GM23338 (cell line): Measurements from ENCODE around the gene TSC2. TPM values are rescaled to one million over a fixed set of nuclear protein-coding genes. Genes with fewer than 3 reads are reported as not detected.
A peak's percentile ranks its signal among the peaks of the same experiment; 100 is the strongest.
"Not testable (repeated sequence)": the region's sequence is repeated elsewhere in the genome, so short reads cannot be mapped to it uniquely, and the experiment has no call there.

Experiments used
- ATAC-seq: fragments of 200-7000 bp; cut with Tn5 transposase; 3 replicates; pipeline ENCODE4 v1.9.1; 2020
- DNase-seq: peaks from one replicate; pipeline ENCODE4 v3.0.0-alpha.2; 2015; ENCODE audit warnings: low spot score
- H2AFZ ChIP-seq: fragments of 200-600 bp; sonication (generic); 2 replicates; pipeline ENCODE4 v1.8.0; 2016; ENCODE audit warnings: antibody characterized with exemption, mild to moderate bottlenecking, moderate library complexity
- H3F3A ChIP-seq: fragments of 200-600 bp; sonication (generic); replicated peaks from 2 replicates; pipeline ENCODE4 v1.8.0; 2017; ENCODE audit warnings: antibody characterized with exemption, mixed run types, low read depth
- H3K27ac ChIP-seq: fragments of 200-600 bp; sonication (generic); 2 replicates; pipeline ENCODE4 v1.6.1; 2016; ENCODE audit warnings: low read depth
- H3K27me3 ChIP-seq: fragments of 200-600 bp; sonication (generic); 2 replicates; pipeline ENCODE4 v1.8.0; 2016; ENCODE audit warnings: mild to moderate bottlenecking, mixed run types, moderate library complexity; ENCODE audit not compliant: insufficient read depth
- H3K36me3 ChIP-seq: fragments of 200-600 bp; sonication (generic); 2 replicates; pipeline ENCODE4 v1.8.0; 2016; ENCODE audit warnings: mild to moderate bottlenecking; ENCODE audit not compliant: insufficient read depth
- H3K4me1 ChIP-seq: fragments of 200-600 bp; sonication (generic); 2 replicates; pipeline ENCODE4 v1.8.0; 2016; ENCODE audit warnings: mild to moderate bottlenecking, moderate library complexity; ENCODE audit not compliant: insufficient read depth
- H3K4me2 ChIP-seq: fragments of 200-600 bp; sonication (generic); 2 replicates; pipeline ENCODE4 v1.7.1; 2017; ENCODE audit warnings: mixed run types
- H3K4me3 ChIP-seq: fragments of 200-600 bp; sonication (generic); 2 replicates; pipeline ENCODE4 v1.6.1; 2016; ENCODE audit warnings: mixed run types
- H3K79me2 ChIP-seq: fragments of 200-600 bp; sonication (generic); replicated peaks from 2 replicates; pipeline ENCODE4 v1.8.0; 2017; ENCODE audit warnings: mild to moderate bottlenecking; ENCODE audit not compliant: insufficient read depth
- H3K9me2 ChIP-seq: fragments of 200-600 bp; sonication (generic); 2 replicates; pipeline ENCODE4 v1.8.0; 2017; ENCODE audit not compliant: insufficient read depth
- H4K20me1 ChIP-seq: fragments of 200-600 bp; sonication (generic); replicated peaks from 2 replicates; pipeline ENCODE4 v1.8.0; 2017; ENCODE audit warnings: mild to moderate bottlenecking; ENCODE audit not compliant: insufficient read depth
- H3K27ac Mint-ChIP-seq: 2 replicates; pipeline ENCODE4 v1.8.0; 2020; ENCODE audit warnings: inconsistent platforms, mild to moderate bottlenecking, moderate library complexity, mixed read lengths
- H3K27me3 Mint-ChIP-seq: 3 replicates; pipeline ENCODE4 v1.8.0; 2022; ENCODE audit warnings: low read depth, mild to moderate bottlenecking, moderate library complexity, mixed read lengths, inconsistent platforms; ENCODE audit not compliant: insufficient read depth, poor library complexity
- H3K36me3 Mint-ChIP-seq: 3 replicates; pipeline ENCODE4 v1.8.0; 2021; ENCODE audit warnings: low read depth, mild to moderate bottlenecking, inconsistent platforms, moderate library complexity, mixed read lengths
- H3K4me1 Mint-ChIP-seq: 3 replicates; pipeline ENCODE4 v1.8.0; 2020; ENCODE audit warnings: mild to moderate bottlenecking, inconsistent platforms, mixed read lengths
- H3K4me3 Mint-ChIP-seq: 3 replicates; pipeline ENCODE4 v1.8.0; 2021; ENCODE audit warnings: moderate library complexity, mild to moderate bottlenecking, inconsistent platforms, mixed read lengths
- H3K9me3 Mint-ChIP-seq: 3 replicates; pipeline ENCODE4 v1.8.0; 2020; ENCODE audit warnings: moderate library complexity, mild to moderate bottlenecking, inconsistent platforms, mixed read lengths
- POLR2AphosphoS5 ChIP-seq: IDR thresholded peaks from 2 replicates; pipeline ENCODE4 v1.6.1; 2016; ENCODE audit warnings: antibody characterized with exemption, low read depth
- microRNA counts: library from miRNA; unstranded; fragments of <30 nt; microRNA quantifications from one replicate; lab custom pipeline; 2017
- microRNA-seq: library from miRNA; unstranded; fragments of <30 nt; microRNA quantifications from one replicate; pipeline ENCODE4, GENCODE V29; 2017
- polyA plus RNA-seq: library from polyadenylated mRNA; unstranded; fragments of >200 nt; fragmentation: Nextera tagmentation; extraction: Ambion mirVana; gene quantifications from 2 replicates; pipeline ENCODE4 v1.2.1, GENCODE V29; 2016
- small RNA-seq: library from RNA; depleted of rRNA; stranded (forward); fragments of <200 nt; gene quantifications from one replicate; pipeline ENCODE3, GENCODE V24; 2014; ENCODE audit warnings: low replicate concordance
- total RNA-seq: library from RNA; depleted of rRNA; stranded (reverse); fragments of >200 nt; shearing (Covaris generic); gene quantifications from 2 replicates; pipeline ENCODE4 v1.2.3, GENCODE V29; 2014; rRNA removed

The TSC2 gene
- total and polyA plus RNA-seq, 2 experiments from 2014 or later = 40.5 to 93.0 TPM

- Mint-ChIP-seq H3K27ac (peak within 1 kb of the TSS; percentile 93), H3K4me3 (peak within 1 kb of the TSS; percentile 93)
- Histone ChIP-seq H3K4me2 (peak within 1 kb of the TSS; percentile 70), H2AFZ (peak within 1 kb of the TSS; percentile 32; the same call in 1 of the 2 replicates), H3K4me3 (peak within 1 kb of the TSS; percentile 58)
- not testable (repeated sequence) for H4K20me1 ChIP-seq, H3F3A ChIP-seq, H3K36me3 Mint-ChIP-seq, H3K9me2 ChIP-seq, H3K4me1 ChIP-seq, H3K27me3 Mint-ChIP-seq, H3K4me1 Mint-ChIP-seq, H3K27me3 ChIP-seq, H3K27ac ChIP-seq, H3K36me3 ChIP-seq, H3K9me3 Mint-ChIP-seq, H3K79me2 ChIP-seq
- TF ChIP-seq POLR2AphosphoS5 = peak; percentile 51; the same call in 1 of the 2 replicates
- DNase-seq (peak; percentile 81), ATAC-seq (peak; percentile 84)
Observed at GRCh38 chr16:2135770-2136490, 88.1 kb downstream of the TSC2 start, which contains the start of gene PKD1. Gene PKD1 (minus strand): TSS chr16:2135898. CDS start chr16:2135689, 209 bp downstream.

MicroRNA genes within 50 kb of the gene (microRNA counts, 767-probe panel; counts per million panel counts)
- not detected for microRNA hsa-miR-1225-3p (lab: Ali Mortazavi, UCI)
- microRNA hsa-miR-1225-5p (lab: Ali Mortazavi, UCI) = not detected
- not detected for microRNA hsa-miR-3180 (lab: Ali Mortazavi, UCI)
- microRNA hsa-miR-4516 (lab: Ali Mortazavi, UCI) = 4,391 counts per million, percentile 13 among the panel's probes with 10 or more counts

Small RNAs within 50 kb of the gene (microRNA-seq; reads per million reads assigned to microRNA genes)
- gene MIR1225 (not detected), gene MIR3180-5 (not detected), gene MIR4516 (not detected), gene MIR6511B1 (not detected)

Small RNAs within 50 kb of the gene (small RNA-seq; reads per million reads assigned to genes)
- not detected for gene MIR1225
- gene MIR3180-5 = not detected
- gene MIR4516 = not detected
- gene RF00019 = not detected
- gene RN7SL219P = not detected

Other genes with a start within 250 kb of the TSC2 start
- gene HAGH, start 221.2 kb upstream of the TSC2 start, total RNA-seq = 24.7 and 30.6 TPM in 2 replicates
- gene HAGH, start 221.2 kb upstream of the TSC2 start, polyA plus RNA-seq = 28.5 and 28.9 TPM in 2 replicates
- gene FAHD1, start 220.8 kb upstream of the TSC2 start, total RNA-seq = 17.3 and 21.0 TPM in 2 replicates
- 23.9 and 24.2 TPM in 2 replicates for gene FAHD1, start 220.8 kb upstream of the TSC2 start, polyA plus RNA-seq
- 6.3 and 7.3 TPM in 2 replicates for gene MEIOB, start 175.8 kb upstream of the TSC2 start, total RNA-seq
- gene MEIOB, start 175.8 kb upstream of the TSC2 start, polyA plus RNA-seq = 7.7 and 8.7 TPM in 2 replicates
- not detected in 2 replicates for gene HS3ST6, start 129.6 kb upstream of the TSC2 start, total RNA-seq
- 0.17 and 0.21 TPM in 2 replicates for gene HS3ST6, start 129.6 kb upstream of the TSC2 start, polyA plus RNA-seq
- 23.9 and 31.3 TPM in 2 replicates for gene MSRB1, start 104.8 kb upstream of the TSC2 start, total RNA-seq
- gene MSRB1, start 104.8 kb upstream of the TSC2 start, polyA plus RNA-seq = 29.6 and 30.4 TPM in 2 replicates
- gene RPL3L, start 93.3 kb upstream of the TSC2 start, total RNA-seq = 0.31 and 0.59 TPM in 2 replicates
- gene RPL3L, start 93.3 kb upstream of the TSC2 start, polyA plus RNA-seq = 0.68 and 1.1 TPM in 2 replicates
- gene NDUFB10, start 88.4 kb upstream of the TSC2 start, total RNA-seq = 244 and 280 TPM in 2 replicates
- gene NDUFB10, start 88.4 kb upstream of the TSC2 start, polyA plus RNA-seq = 495 and 527 TPM in 2 replicates
- 3,232 and 3,786 TPM in 2 replicates for gene RPS2, start 83.2 kb upstream of the TSC2 start, total RNA-seq
- gene RPS2, start 83.2 kb upstream of the TSC2 start, polyA plus RNA-seq = 3,992 and 4,335 TPM in 2 replicates
- not detected in 2 replicates for gene RNF151, start 81.1 kb upstream of the TSC2 start, total RNA-seq
- gene RNF151, start 81.1 kb upstream of the TSC2 start, polyA plus RNA-seq = not detected in 2 replicates
- 122 and 157 TPM in 2 replicates for gene TBL3, start 75.9 kb upstream of the TSC2 start, total RNA-seq
- 67.0 and 68.8 TPM in 2 replicates for gene TBL3, start 75.9 kb upstream of the TSC2 start, polyA plus RNA-seq
- gene NOXO1, start 66.5 kb upstream of the TSC2 start, total RNA-seq = 1.2 and 2.0 TPM in 2 replicates
- 2.0 and 2.6 TPM in 2 replicates for gene NOXO1, start 66.5 kb upstream of the TSC2 start, polyA plus RNA-seq
- 40.1 and 53.2 TPM in 2 replicates for gene GFER, start 63.8 kb upstream of the TSC2 start, total RNA-seq
- gene GFER, start 63.8 kb upstream of the TSC2 start, polyA plus RNA-seq = 64.5 and 68.5 TPM in 2 replicates
- 72.2 and 77.7 TPM in 2 replicates for gene SYNGR3, start 58.0 kb upstream of the TSC2 start, total RNA-seq
- 44.7 and 45.4 TPM in 2 replicates for gene SYNGR3, start 58.0 kb upstream of the TSC2 start, polyA plus RNA-seq
- gene ZNF598, start 38.2 kb upstream of the TSC2 start, total RNA-seq = 31.7 and 48.6 TPM in 2 replicates
- gene ZNF598, start 38.2 kb upstream of the TSC2 start, polyA plus RNA-seq = 8.5 and 10.2 TPM in 2 replicates
- gene NPW, start 28.2 kb upstream of the TSC2 start, total RNA-seq = 1.9 and 4.5 TPM in 2 replicates
- 37.0 and 37.6 TPM in 2 replicates for gene NPW, start 28.2 kb upstream of the TSC2 start, polyA plus RNA-seq
- gene NHERF2, start 21.1 kb upstream of the TSC2 start, total RNA-seq = 15.4 and 16.5 TPM in 2 replicates
- gene NHERF2, start 21.1 kb upstream of the TSC2 start, polyA plus RNA-seq = 12.0 and 21.0 TPM in 2 replicates
- gene NTHL1, start 151 bp upstream of the TSC2 start, total RNA-seq = 84.6 and 97.1 TPM in 2 replicates
- gene NTHL1, start 151 bp upstream of the TSC2 start, polyA plus RNA-seq = 87.9 and 94.9 TPM in 2 replicates
- 75.5 and 107 TPM in 2 replicates for gene PKD1, start 87.9 kb downstream of the TSC2 start, total RNA-seq
- gene PKD1, start 87.9 kb downstream of the TSC2 start, polyA plus RNA-seq = 18.5 and 21.1 TPM in 2 replicates
- 3.7 and 4.1 TPM in 2 replicates for gene RAB26, start 100.6 kb downstream of the TSC2 start, total RNA-seq
- 8.7 and 11.6 TPM in 2 replicates for gene RAB26, start 100.6 kb downstream of the TSC2 start, polyA plus RNA-seq
- 133 and 143 TPM in 2 replicates for gene TRAF7, start 107.8 kb downstream of the TSC2 start, total RNA-seq
- 36.4 and 41.4 TPM in 2 replicates for gene TRAF7, start 107.8 kb downstream of the TSC2 start, polyA plus RNA-seq
- gene CASKIN1, start 148.6 kb downstream of the TSC2 start, total RNA-seq = 2.4 and 6.2 TPM in 2 replicates
- gene CASKIN1, start 148.6 kb downstream of the TSC2 start, polyA plus RNA-seq = 1.0 TPM in 2 replicates
- 98.1 and 138 TPM in 2 replicates for gene MLST8, start 157.5 kb downstream of the TSC2 start, total RNA-seq
- 55.3 and 58.8 TPM in 2 replicates for gene MLST8, start 157.5 kb downstream of the TSC2 start, polyA plus RNA-seq
- 3.8 and 5.3 TPM in 2 replicates for gene BRICD5, start 162.9 kb downstream of the TSC2 start, total RNA-seq
- 4.8 and 6.3 TPM in 2 replicates for gene BRICD5, start 162.9 kb downstream of the TSC2 start, polyA plus RNA-seq
- 59.3 and 80.3 TPM in 2 replicates for gene PGP, start 166.9 kb downstream of the TSC2 start, total RNA-seq
- gene PGP, start 166.9 kb downstream of the TSC2 start, polyA plus RNA-seq = 44.4 and 52.1 TPM in 2 replicates
- 42.0 and 45.5 TPM in 2 replicates for gene E4F1, start 175.6 kb downstream of the TSC2 start, total RNA-seq
- 22.6 and 22.7 TPM in 2 replicates for gene E4F1, start 175.6 kb downstream of the TSC2 start, polyA plus RNA-seq
- 0.66 TPM in 1 of 2 replicates, not detected in the other for gene DNASE1L2, start 188.5 kb downstream of the TSC2 start, total RNA-seq
- 0.23 and 0.42 TPM in 2 replicates for gene DNASE1L2, start 188.5 kb downstream of the TSC2 start, polyA plus RNA-seq
- gene ECI1, start 203.6 kb downstream of the TSC2 start, total RNA-seq = 117 and 118 TPM in 2 replicates
- gene ECI1, start 203.6 kb downstream of the TSC2 start, polyA plus RNA-seq = 143 and 152 TPM in 2 replicates
- 372 and 384 TPM in 2 replicates for gene RNPS1, start 220.1 kb downstream of the TSC2 start, total RNA-seq
- 298 and 315 TPM in 2 replicates for gene RNPS1, start 220.1 kb downstream of the TSC2 start, polyA plus RNA-seq